Activated T-cell treated with anti-CD3 and anti-CD28 coated beads, Interleukin-2, amount 50 U/mL, for 48 hours (primary cell): ENCODE measurements around the gene ODF2L.
"Not testable (repeated sequence)": the region's sequence is repeated elsewhere in the genome, so short reads cannot be mapped to it uniquely, and the experiment has no call there.

Experiments
- DNase-seq, 2 experiments: peaks; one replicate each; pipeline ENCODE4 v3.0.0-alpha.2; 2020

The ODF2L gene

GRCh38 chr1:86387916-86388627 lies 8.1 kb downstream of the ODF2L start:
- DNase-seq: no peak

- no peak for DNase-seq
Observed at GRCh38 chr1:86382878-86383277, 13.2 kb downstream of the ODF2L start.

- DNase-seq: no peak
Observed at GRCh38 chr1:86381223-86381622, 14.9 kb downstream of the ODF2L start.

GRCh38 chr1:86380257-86380861 lies 15.8 kb downstream of the ODF2L start:
- no peak for DNase-seq

DNA sequence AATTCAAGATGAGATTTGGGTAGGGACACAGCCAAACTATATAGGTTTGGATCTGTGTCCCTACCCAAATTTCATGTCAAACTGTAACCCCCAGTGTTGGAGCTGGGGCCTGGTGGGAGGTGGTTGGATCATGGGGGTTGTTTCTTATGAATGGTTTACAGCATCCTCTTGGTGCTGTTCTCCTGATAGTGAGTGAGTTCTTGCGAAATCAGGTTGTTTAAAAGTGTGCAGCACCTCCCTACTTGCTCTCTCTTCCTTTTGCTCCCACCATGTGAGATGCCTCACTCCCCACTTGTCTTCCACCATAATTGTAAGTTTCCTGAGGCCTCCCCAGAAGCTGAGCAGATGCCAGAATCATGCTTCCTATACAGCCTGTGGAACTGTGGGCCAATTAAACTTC lies 17.3 kb downstream of the ODF2L start:
- DNase-seq: no peak

DNA sequence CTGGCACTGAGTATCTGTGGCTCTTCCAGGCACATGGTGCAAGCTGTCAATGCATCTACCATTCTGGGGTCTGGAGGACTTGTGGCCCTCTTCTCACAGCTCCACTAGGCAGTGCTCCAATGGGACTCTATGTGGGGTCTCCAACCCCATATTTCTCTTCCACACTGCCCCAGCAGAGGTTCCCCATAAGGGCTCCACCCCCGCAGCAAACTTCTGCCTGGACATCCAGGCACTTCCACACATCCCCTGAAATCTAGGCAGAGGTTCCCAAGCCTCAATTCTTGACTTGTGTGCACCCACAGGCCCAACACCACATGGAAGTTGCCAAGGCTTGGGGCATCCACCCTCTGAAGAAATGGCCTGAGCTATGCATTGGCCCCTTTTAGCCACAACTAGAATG lies 18.8 kb downstream of the ODF2L start:
- no peak for DNase-seq

DNA sequence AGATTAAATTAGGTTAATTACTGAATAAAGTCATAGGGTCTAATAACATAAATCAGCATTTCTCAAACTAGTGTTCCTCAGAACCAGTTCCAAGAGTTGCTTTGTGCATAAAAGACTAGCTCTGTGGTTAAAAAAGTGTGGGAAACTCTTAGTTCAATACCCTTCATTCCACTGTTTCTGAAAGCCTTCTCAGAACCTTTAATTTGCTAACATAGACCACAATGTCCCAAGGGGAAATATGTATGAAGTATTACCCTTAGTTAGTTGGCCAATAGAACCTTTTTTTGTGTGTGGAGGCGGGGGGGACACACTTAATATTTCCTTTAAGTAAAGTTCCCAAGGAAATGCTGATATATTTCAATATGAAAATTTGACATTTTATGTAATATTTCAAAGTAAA lies 20.4 kb downstream of the ODF2L start:
- no peak for DNase-seq

DNA sequence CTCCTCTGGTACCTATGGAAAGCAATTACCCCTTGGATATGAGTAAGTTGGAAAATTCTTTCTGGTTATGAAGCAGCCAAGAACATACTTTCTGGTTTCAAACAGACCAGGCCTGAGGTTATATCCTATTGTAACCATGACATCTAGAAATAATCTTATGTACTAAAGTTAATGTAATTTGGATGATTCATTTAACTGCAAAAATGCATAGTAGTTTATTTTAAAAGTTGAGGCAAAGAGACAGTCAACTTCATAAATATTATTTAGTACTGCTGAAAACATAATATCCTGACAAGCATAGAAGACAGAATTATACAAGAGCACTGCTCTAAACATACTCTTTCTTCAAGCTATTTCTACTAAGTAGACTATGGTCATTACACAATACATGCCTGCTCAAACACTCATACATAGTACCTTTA lies 25.5 kb downstream of the ODF2L start:
- no peak for DNase-seq

- no peak for DNase-seq
Observed at GRCh38 chr1:86365896-86366295, 30.2 kb downstream of the ODF2L start.

DNA sequence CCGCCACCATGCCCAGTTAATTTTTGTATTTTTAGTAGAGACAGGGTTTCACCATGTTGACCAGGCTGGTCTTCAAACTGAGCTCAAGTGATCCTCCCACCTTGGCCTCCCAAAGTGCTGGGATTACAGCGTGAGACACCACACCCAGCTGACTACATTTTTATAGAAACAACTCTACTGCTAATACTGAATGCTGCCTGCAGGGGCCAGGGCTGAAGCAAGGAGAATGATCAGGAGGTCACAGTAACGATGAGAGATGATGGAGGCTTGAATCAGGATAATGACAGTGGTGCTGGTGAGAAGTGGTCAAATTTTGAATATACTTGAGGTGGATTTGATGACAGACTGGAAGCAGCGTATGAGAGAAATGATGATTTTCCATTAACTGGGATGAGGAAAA lies 33.3 kb downstream of the ODF2L start:
- no peak for DNase-seq

DNA sequence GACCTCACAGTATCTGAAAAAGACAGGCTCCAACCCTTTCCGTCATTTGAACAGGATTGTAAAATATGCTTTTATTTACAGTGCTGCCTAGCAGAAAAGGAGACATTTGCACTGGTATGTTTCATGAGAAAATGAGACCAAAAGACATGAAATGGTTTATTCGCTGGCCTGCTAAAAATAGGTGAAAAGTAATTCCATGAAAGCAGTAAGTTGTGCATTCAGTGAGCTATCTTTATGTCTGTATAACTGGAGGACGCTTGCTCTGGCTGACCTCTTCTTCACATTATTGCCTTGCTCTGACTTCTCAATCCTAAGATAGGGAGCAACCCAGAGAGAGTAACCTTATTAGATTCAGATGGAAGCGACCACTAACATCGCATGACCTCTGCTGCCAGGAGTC lies 38.3 kb downstream of the ODF2L start:
- DNase-seq: no peak

DNA sequence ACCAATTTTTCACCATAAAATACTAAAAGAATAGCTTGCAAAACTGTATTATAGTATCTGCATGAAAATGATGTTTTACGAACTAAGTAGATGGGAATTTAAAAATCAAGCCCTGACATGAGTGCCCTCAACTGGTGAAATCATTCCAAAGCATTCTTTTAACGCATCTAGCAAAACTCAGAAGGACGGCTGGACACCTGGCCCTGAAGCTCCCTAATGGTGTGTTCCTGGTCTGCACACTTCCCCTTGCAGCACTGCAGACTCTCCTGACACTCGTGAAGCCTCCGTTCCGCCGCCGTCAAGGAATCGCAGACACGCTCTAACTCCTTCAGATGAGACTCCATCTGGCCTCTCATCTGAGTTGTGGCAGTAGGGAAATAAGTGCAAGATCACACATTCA lies 39.9 kb downstream of the ODF2L start:
- no peak for DNase-seq

DNA sequence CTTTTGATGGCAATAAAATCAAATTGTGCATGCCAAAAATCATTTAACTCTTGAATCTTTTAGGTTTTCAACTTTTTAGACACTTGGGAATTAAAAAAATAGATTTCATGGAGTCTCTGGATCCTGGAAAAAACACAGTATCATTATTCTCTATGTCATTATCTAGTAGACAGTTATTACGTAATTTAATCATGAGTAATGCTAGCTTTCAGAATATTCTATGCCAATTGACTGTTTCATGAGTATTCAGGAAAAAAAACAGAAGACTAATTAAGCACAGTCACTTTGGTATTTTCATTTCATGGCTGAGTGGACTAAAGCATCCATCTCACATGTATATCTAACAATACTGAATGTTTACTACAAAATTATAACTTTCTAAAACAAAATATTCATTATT lies 44.0 kb downstream of the ODF2L start:
- DNase-seq: no peak

- not testable (repeated sequence) for DNase-seq
Observed at GRCh38 chr1:86350230-86350629, 45.9 kb downstream of the ODF2L start.

- no peak for DNase-seq
Observed at GRCh38 chr1:86346388-86346787, 49.7 kb downstream of the ODF2L start.

GRCh38 chr1:86345042-86345441 lies 51.1 kb downstream of the ODF2L start:
- no peak for DNase-seq

- no peak for DNase-seq
Observed at GRCh38 chr1:86339906-86340305, 56.2 kb downstream of the ODF2L start.

DNA sequence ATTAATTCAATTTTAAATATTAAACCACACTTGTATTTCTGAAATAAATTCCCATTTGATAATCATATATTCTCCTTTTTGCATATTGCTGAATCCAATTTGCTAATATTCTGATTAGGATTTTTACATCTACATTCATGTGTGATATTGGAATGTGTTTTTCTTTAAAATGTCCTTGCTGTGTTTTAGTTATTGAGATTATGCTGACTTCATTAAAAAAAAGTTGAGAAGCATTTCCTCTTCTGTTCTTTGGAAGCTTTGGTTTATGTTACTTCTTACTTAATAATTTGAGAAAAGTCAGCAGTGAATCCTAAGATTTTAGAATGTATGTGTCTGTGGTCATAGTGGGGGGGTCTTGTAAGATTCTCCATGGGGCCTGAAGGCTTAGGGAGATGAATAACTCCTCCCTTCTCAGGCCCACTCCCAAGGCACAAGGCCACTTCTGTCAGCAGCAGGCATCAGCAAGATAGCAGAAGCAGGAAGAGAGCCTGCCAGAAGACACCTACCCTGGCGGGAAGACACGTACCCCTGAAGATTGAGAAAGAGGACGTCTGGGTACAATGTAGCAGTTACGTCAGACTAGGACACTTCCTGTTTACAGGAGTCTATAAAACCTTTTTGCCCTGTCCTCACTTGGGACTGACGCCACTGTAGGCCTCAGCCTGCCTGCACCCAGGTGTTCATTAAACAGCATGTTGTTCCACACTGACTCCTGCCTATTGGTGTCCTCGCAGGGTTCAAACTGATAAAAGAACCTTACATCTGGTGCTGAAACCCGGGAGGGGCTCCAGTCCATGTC lies 56.9 kb downstream of the ODF2L start:
- no peak for DNase-seq

DNA sequence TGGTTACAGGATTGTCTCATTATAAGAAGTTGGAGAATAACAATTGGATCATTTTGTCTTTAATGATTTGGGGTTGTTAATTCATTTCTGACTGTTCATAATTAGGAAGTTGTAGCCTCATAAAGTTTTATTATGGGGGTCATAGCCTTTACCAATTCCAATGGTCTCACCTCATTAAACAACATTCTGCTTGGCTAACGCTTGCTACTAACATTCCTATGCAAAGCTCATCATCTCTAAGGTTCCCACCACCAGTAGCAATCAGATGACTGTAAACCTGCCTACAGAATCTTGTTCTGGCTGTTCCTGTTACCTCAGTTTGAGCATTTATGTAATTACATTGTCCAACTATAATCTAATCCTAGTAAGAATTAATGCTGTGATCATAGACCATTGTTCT lies 60.2 kb downstream of the ODF2L start:
- no peak for DNase-seq

- DNase-seq: no peak
Observed at GRCh38 chr1:86325264-86325663, 70.9 kb downstream of the ODF2L start.

GRCh38 chr1:86324130-86324822 lies 71.8 kb downstream of the ODF2L start:
- no peak for DNase-seq

- no peak for DNase-seq
Observed at GRCh38 chr1:86322241-86322640, 73.9 kb downstream of the ODF2L start.

GRCh38 chr1:86318436-86318835 lies 77.7 kb downstream of the ODF2L start:
- DNase-seq: no peak

GRCh38 chr1:86317926-86318325 lies 78.2 kb downstream of the ODF2L start:
- no peak for DNase-seq
